ELR (cell line): ENCODE results near the gene C20orf204.

Experiments used
- DNase-seq: peaks from one replicate; pipeline ENCODE4 v3.0.0-alpha.2; 2015; ENCODE audit warnings: low read depth

The C20orf204 gene

DNA sequence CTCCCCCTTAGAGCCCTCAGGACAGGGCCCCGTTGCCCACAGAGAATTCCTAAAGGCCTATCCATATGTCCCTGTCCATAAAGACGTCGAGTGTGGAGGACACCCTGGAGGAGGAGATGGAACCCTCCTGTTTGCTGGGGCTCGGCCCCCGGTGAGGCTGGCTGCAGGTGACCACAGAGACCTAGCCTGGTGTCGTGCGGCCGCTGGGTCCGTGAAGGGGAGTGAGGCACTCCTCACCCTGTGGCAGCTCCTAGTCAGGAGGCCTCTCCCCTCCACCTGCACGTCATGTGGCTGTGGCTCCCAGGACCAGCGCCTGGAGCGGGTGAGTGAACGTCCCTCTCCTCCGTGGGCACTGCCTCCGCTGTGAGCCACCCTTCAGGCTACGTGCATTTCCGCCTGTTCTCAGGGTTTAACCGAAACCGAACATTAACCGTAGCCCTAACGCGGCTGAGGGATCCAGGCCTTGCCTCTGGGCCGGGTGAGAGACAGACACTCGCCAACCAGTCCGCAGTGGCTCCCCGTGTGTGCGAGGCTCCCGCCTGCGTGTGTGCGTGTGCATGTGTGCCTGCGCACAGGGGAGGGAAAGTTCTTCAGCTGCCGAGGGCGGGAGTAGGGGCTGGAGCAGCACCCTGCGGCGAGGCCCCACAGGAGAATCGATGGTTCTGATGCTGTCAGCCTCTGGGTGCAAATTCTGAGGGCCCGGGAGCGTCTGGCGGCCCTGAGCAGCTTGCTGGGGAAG, 21.1 kb downstream of the C20orf204 start:
- no peak for DNase-seq

DNA sequence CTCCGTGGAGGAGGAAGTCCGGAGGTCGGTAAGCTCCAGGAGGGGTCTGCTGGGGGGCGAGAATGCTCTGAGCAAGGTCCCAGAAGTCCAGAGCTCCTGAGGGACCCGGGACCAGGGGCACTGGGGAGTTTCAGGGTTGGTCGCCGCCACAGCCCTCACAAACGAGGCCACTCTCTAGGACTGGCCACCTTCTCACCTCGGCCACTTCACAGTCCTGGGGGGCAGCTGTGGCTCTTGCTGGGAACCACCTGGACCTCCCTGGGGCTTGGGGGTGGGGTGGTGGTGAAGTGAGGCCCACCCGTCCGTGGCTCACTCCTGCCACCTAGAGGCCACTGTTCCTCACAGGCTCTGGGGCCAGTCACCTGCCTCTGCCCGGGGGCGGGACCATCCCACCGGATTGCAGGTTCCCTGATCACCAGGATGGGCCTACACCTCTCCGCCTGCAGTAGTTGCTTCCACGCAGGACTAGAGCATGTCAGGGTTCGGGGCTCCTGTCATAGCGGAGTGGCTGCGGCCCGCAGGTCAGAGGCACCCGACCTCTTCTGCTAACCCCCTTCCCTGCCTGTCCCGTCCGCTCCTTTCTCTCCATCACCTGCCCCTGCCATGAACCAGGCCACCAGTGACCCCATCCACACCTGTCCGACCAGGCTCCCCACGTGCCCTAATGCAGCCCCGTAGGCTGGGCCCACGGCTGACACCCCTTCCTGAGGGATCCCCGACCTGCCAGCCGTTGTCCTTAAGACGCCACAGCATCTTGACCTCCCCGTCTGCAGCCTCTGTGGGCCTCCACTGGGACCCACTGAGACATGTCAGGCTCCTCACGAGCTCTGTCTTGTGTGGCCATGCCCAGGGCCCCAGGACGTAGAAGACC, 21.9 kb downstream of the C20orf204 start:
- peak; percentile 79 for DNase-seq

DNA sequence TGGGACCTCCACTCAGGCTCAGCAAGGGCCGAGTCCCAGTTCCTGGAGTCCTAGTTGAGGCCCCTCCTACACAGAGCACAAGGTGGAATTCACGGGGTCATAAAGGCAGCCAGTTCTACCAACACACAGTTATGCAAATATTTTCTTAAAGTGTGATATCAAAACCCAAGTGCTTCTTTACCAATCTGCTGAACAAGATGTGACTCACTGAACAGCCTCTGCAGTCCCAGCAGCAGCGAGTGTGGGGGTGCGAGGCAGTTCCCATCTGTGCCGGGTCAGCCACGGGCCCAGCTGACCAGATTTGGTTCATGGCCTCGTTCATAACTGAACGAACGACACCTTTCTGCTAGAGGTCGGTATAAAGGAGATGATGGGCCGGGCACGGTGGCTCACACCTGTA, 22.6 kb downstream of the C20orf204 start:
- DNase-seq = no peak

DNA sequence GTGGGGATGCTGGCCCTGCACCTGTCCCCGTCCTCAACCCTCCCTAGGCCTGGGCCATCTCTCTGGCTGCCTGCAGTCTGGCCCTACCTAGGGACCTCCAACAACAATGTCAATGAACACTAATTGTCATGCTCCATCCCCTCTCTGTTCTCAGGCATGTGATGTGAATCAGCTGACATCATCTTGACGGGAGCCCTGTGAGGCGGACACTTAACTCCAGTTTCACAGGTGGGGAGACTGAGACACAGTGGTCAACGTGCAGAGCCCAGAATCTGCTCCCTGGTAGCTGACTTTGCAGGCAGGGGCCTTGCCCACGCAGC, 26.3 kb downstream of the C20orf204 start:
- no peak for DNase-seq

DNA sequence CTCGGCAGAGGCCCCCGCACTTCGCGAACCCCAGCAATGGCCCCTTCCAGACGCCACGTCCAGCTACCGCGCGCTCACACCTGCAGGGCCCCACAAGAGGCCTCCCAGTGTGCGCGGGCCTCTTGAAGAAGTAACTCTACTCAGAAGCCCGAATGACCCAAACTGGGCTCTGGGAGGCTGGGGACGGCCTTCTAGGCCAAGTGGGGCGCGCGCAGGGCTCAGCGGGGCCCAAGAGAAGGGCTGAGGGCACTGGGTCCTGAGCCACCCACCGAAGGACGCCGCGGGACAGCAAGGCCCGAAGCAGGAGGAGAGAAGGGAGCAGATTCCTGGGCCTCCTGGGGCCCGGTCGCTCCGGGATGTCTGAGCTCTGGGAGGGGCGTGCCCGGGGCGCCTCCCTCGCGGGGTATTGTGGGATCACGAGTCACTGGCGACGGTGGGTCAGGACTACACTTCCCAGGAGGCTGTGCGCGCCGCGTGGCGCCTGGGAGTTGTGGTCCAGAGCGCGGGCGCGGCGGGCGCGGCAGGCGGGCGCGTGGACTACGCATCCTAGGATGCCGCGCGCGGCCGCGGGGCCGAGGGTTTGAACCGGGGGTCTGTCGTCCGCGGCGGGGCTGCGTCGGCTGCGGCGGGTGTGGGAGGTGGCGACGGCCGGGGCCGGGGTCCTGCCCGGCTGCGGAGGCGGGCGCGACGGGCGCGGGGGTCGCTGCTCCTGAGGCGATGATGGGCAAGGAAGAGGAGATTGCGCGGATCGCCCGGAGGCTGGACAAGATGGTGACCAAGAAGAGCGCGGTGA, 26.8 kb downstream of the C20orf204 start, which contains the start of gene TCEA2:
TSS of gene TCEA2 (plus strand) at position 603 of the 793 bp plus-strand sequence. CDS start at position 718, 115 bp downstream.
- peak; percentile 98 for DNase-seq

- DNase-seq = peak; percentile 52
Measured at GRCh38 chr20:64063389-64064144, 27.6 kb downstream of the C20orf204 start.

DNA sequence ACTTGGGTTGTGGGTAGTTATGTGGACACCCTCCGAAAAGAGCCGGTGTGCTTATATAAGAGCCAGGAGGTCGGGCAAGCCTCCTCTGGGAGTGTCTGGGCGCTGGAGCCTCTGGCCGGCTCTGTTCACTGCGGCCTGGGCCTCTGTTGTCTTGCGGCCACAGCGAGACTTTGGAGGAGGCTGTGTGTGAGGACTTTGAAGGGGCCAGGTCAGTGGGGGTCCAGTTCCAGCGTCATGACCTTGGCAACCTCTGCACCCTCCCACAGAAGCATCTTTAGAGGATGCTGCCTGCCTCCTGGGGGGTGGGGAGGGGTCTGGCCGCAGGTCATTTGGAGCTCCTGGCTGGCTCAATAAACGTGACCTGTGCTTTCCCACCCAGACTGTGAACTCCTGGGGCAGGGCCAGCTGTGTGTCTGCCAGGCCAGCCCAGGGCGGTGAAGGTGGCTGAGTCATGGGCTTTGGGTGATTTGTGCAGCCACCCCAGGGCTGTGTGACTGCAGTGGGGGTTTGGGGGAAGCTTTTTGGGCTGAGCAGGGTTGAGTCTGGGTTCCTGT, 28.2 kb downstream of the C20orf204 start:
- peak; percentile 89 for DNase-seq

DNA sequence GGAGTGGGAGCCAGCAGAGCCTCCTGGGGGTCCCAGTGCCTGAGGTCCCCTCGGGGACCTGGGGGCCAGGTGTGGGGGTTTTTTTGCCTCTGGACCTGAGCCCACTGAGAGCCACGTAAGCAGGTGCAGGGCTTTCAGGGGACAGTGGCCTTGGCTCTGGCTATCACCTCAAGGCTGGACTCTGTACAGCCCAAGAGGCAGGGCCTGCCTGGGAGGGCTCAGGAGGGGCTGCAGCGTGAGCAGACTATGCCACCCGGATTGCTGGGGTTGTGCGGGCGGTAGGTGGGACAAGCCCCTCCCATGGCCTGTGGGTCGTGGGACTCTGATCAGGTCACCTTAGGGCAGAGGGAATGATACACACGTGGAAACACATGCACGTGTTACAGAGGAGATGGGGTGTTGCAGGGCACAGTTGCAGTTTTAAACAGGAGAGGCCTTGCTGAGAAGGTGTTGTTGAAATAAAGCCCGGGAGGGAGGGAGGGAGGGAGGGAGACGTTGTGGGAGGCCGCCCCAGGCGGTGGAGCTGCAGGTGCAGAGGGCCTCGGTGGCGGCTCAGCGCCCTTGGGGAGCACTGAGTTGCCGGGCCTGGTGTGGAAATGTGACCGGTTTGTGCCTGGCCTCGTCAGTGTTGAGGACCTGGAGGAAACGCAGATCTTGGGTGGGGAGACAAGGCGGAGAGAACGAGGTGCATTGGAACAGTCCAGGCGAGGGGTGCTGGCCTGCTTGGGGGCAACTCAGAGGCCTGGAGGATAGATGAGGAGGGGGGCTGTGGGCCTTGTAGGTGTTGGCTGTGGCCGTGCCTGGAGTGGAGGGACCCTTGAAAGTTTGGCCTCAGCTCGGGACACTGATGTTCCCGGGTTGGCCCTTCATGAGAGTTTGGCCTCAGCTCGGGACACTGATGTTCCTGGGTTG, 29.3 kb downstream of the C20orf204 start:
- DNase-seq = no peak

GRCh38 chr20:64065974-64066343, 30.0 kb downstream of the C20orf204 start:
- DNase-seq = peak; percentile 97

GRCh38 chr20:64067005-64067632, 31.1 kb downstream of the C20orf204 start:
- no peak for DNase-seq

- no peak for DNase-seq
Measured at GRCh38 chr20:64067733-64068307, 31.8 kb downstream of the C20orf204 start.

DNA sequence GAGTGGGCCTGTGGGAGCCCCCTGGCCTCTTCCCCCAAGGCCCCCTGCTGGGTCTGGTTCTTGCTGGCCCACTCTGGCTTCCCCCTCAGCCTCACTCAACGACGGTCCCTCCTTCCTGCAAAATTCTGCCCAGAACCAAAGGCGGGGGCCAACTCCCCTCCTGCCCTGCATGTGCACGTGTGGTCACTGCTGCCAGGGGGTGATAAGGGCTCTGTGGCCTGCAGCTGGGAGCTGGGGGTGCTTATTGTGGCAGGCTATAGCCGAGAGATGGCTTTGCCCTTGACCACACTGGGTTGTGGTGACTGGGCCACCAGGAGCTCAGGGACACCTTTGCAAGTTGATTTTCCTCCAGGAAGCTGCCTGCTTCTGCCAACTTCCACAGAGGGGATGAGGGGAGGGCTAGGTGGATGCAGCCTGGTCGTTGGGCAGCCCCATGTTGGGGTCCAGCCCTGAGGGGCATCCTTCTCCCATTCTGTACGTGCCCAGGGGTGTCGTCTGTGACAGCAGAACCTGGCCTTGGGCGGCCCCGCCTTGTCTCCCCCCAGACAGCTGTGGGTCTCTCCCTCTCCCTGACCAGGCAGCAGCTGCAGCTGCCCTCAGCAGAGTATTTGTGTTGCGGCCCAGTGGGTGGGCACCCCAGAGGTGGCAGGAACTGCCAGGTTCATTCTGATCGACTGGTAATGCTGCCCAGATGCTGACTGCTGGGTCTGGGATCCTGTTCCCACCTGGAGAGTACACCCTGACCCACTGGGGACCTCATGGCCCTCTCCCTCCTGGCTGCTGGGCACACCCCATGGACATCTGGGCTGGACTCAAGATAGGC, 32.6 kb downstream of the C20orf204 start:
- no peak for DNase-seq

DNA sequence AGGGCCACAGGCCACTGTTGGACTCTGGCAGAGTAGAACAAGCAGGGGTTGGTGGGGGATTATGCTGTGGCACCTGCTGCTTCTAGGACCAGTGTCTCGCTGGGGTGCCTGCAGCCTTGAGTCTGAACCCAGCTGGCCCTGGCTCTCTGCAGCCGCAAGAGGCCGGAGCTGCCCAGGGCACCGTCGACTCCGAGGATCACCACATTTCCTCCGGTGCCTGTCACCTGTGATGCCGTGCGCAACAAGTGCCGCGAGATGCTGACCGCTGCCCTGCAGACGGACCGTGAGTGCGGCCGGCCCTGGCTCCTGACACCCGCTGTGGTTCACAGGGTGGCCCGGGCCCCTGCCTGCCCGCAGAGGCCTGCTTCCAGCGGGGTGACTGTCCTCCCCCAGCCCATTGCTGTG, 33.2 kb downstream of the C20orf204 start:
- no peak for DNase-seq

- DNase-seq = peak; percentile 54
Measured at GRCh38 chr20:64069614-64070243, 33.7 kb downstream of the C20orf204 start.

- no peak for DNase-seq
Measured at GRCh38 chr20:64070244-64070993, 34.4 kb downstream of the C20orf204 start.

DNA sequence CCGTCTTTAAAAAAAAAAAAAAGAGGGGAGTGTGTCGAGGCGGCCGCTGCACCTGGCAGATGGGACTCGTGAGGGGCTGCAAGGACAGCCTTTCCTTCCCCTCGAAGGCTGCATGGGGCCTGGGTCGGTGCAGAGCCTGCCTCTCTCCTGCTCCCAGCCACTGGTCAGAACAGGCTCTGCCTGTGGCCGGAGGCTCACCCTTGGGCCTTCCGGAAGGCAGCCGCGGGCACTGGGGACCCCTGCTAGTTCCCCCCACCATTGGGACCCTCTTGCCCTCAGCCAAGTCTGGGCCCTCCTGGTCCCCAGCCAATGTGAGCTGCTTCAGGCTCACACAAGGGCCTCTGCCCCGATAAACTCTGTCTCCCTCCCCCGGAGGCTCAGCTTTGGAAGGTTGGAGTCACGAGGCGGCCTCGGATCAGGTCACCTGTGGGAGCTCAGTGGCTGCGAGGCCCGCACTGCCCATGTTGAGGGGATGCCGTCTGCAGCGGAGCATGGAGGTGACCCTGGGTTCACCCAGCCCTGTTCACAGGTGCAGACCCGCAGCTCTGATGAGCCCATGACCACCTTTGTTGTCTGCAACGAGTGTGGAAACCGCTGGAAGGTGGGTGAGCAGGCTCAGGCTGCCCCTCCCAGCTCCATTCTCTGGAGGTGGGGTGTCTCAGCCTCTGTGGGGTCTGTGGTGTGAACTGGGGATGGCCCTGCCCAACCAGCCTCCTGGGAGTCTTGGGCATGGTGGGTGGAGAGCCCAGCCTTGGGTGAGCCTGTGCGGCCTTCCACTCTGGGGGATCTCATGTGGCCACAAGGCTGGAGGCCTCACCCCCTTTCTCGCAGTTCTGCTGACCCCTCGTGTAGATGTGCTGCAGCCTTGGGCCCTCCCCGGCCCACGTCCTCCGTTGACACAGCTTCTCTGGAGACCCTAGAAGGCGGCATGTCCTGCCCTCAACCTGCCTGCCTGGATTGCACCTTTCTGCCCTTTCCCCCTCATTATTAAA, 35.7 kb downstream of the C20orf204 start:
- DNase-seq = no peak
